ENCODE results near the gene EPO. TPM values are rescaled to one million over a fixed set of nuclear protein-coding genes. Genes with fewer than 3 reads are reported as not detected.

The EPO gene
- total RNA-seq, 1 experiment from 2014 or later: not detected

GRCh38 chr7:100710452-100710851 is 9.8 kb upstream of the EPO start:
- ChIA-PET POLR2A (no interaction called here), CTCF (interaction anchor here (0.6 kb wide), 1 partner anchor 142 kb away, joined by 4 read pairs; the partner anchor contains the start of gene SLC12A9)
- no TSS peak for BruUV-seq (replicated peaks)
- ATAC-seq (no peak), DNase-seq (ENCODE audit: low read depth, low spot score) (no peak)
- no peaks in the 10 kb centered on the region for H3K9me3 ChIP-seq (ENCODE audit: control insufficient read depth, insufficient read depth, low read depth, low read length)
- H3K4me3 ChIP-seq (ENCODE audit: low read depth in 2 of 2, low read length in 2 of 2): no peak overlapping the region
- in situ Hi-C loops (cut with HindIII; ENCODE audit: low pct_unique_long_range_greater_than_20kb, low sequenced_read_pairs): loop anchor here (25.0 kb wide), 1 partner anchor 127 kb away; the partner anchor contains the start of gene EPHB4
- H3K27ac ChIP-seq (ENCODE audit: low read length): no peak overlapping the region
- H3K36me3 ChIP-seq (ENCODE audit: control insufficient read depth, insufficient read depth, low read length): no peaks in the 10 kb centered on the region
- intact Hi-C loops (cut with micrococcal nuclease; ENCODE audit: unreplicated experiment): no loop called here
- H3K4me1 ChIP-seq (ENCODE audit: control insufficient read depth, insufficient read depth, low read length): peaks cover 8% of the 10 kb centered on the region; the same call in 1 of the 2 replicates
- no peak for TF ChIP-seq CTCF (IDR thresholded peaks at IDR 0.05)
- no peaks in the 10 kb centered on the region for H3K27me3 ChIP-seq (ENCODE audit: control insufficient read depth, insufficient read depth, low read length)

- CTCF ChIA-PET: interaction anchor here (0.5 kb wide), 1 partner anchor 13 kb away, joined by 3 read pairs; no protein-coding TSS in a partner anchor
- in situ Hi-C loops (cut with HindIII; ENCODE audit: low pct_unique_long_range_greater_than_20kb, low sequenced_read_pairs): loop anchor here (25.0 kb wide), 1 partner anchor 126 kb away; the partner anchor contains the start of gene EPHB4
- intact Hi-C loops (cut with micrococcal nuclease; ENCODE audit: unreplicated experiment): no loop called here
- Histone ChIP-seq H3K36me3 (ENCODE audit: control insufficient read depth, insufficient read depth, low read length) (no peaks in the 10 kb centered on the region), H3K4me1 (ENCODE audit: control insufficient read depth, insufficient read depth, low read length) (peaks cover 8% of the 10 kb centered on the region; the same call in 1 of the 2 replicates), H3K27ac (ENCODE audit: low read length) (no peak overlapping the region), H3K27me3 (ENCODE audit: control insufficient read depth, insufficient read depth, low read length) (no peaks in the 10 kb centered on the region), H3K4me3 (ENCODE audit: low read depth in 2 of 2, low read length in 2 of 2) (no peak overlapping the region), H3K9me3 (ENCODE audit: control insufficient read depth, insufficient read depth, low read depth, low read length) (no peaks in the 10 kb centered on the region)
- no TSS peak for BruUV-seq (replicated peaks)
- DNase-seq (ENCODE audit: low read depth, low spot score) (no peak), ATAC-seq (peak; percentile 49)
- no peak for TF ChIP-seq CTCF (IDR thresholded peaks at IDR 0.05)
- no peak for TF ChIP-seq SIN3A (IDR thresholded peaks at IDR 0.05; ENCODE audit: borderline replicate concordance, insufficient read depth, low read depth, low read length)
- no peak for TF ChIP-seq REST (IDR thresholded peaks at IDR 0.05; ENCODE audit: insufficient read depth in 1 of 2, low read depth in 2 of 2, low read length in 1 of 2)
- TF ChIP-seq POLR2AphosphoS5 (IDR thresholded peaks at IDR 0.05; ENCODE audit: low read depth, low read length): no peak
- TF ChIP-seq TCF7L2 (IDR thresholded peaks at IDR 0.05; ENCODE audit: low read depth, low read length): no peak
- POLR2A ChIA-PET: no interaction called here
These were observed 8.9 kb upstream of the EPO start for GRCh38 chr7:100711369-100711768.

All from Panc1 (cell line).